K562 (cell line): ENCODE data around the gene DEDD.

Experiments
- BRF1 ChIP-seq: IDR thresholded peaks from 3 replicates; pipeline ENCODE4 v1.6.1; 2011; ENCODE audit warnings: borderline replicate concordance, mild to moderate bottlenecking; ENCODE audit not compliant: insufficient read length; ENCODE audit errors: extremely low read depth
- CREB1 ChIP-seq, 2 experiments: sonication (generic) in 1 of 2; formaldehyde crosslinking in 1 of 2; IDR thresholded peaks; 2 replicates each; pipeline versions ENCODE4 v1.6.1 to v1.8.0; 2012 to 2022; ENCODE audit warnings: inconsistent platforms in 1 of 2, mild to moderate bottlenecking in 1 of 2, missing genetic modification reagents in 1 of 2, moderate library complexity in 1 of 2

DNA sequence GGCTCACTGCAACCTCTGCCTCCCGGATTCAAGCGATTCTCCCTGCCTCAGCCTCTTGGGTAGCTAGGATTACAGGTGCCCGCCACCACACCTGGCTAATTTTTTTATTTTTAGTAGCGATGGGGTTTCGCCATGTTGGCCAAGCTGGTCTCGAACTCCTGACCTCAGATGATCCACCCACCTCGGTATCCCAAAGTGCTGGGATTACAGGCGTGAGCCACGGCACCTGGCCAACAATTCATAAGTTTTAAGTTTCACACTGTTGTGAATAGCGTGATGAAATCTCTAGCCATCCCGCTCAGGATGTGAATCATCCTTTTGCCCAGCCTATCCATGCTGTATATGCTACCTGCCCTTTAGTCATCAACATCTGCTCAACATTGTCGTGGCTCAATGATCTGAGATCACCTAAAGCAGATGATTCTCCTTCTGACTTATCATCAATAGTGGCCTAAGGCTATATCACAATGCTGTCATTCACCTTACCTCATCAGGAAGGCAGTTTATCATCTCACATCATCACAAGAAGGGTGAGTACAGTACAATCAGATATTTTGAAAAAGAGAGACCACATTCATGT, 17.2 kb downstream of the DEDD start:
- TF ChIP-seq BRF1 (no peak), CREB1 (IDR thresholded peaks at IDR 0.05) (no peak), CREB1 (CRISPR knock-in tag; IDR thresholded peaks at IDR 0.05) (no peak)
